H1 (cell line): ENCODE results near the gene CACNA2D4. TPM values are rescaled to one million over a fixed set of nuclear protein-coding genes. Genes with fewer than 3 reads are reported as not detected.

Experiments used
- CTCF ChIA-PET: fragments of 300-600 bp; sonication (Branson Sonifier 250); formaldehyde crosslinking; loops from one replicate; lab custom pipeline; 2021; ENCODE audit not compliant: partially characterized antibody; lab: Charles Lee
- POLR2A ChIA-PET: fragments of 300-600 bp; sonication (Branson Sonifier 250); formaldehyde crosslinking; loops from one replicate; lab custom pipeline; 2021; ENCODE audit warnings: inconsistent platforms; ENCODE audit not compliant: partially characterized antibody; lab: Charles Lee
- DNase-seq, 2 experiments: peaks; one replicate each; pipeline versions ENCODE4 v3.0.0 to v3.0.0-alpha.2; 2010 to 2022; ENCODE audit warnings: low spot score in 2 of 2, low read depth in 1 of 2, mixed read lengths in 1 of 2
- FAIRE-seq: peaks from 2 replicates; lab custom pipeline; 2011; peaks lifted over from hg19 to GRCh38; lab: Jason Lieb, UNC
- H2AFZ ChIP-seq: 2 replicates; pipeline ENCODE4 v1.8.1; 2012; ENCODE audit warnings: low read length, inconsistent platforms
- H2AK5ac ChIP-seq: 2 replicates; pipeline ENCODE4 v1.6.1; 2013; ENCODE audit warnings: low read depth, low read length
- H2BK120ac ChIP-seq: replicated peaks from 2 replicates; pipeline ENCODE3; 2013; ENCODE audit warnings: low read depth, low read length, inconsistent platforms
- H2BK12ac ChIP-seq: 2 replicates; pipeline ENCODE4 v1.6.1; 2013; ENCODE audit warnings: low read depth, low read length
- H2BK15ac ChIP-seq: 2 replicates; pipeline ENCODE4 v1.6.1; 2013; ENCODE audit warnings: low read length
- H2BK20ac ChIP-seq: 2 replicates; pipeline ENCODE4 v1.6.1; 2013; ENCODE audit warnings: low read length
- H2BK5ac ChIP-seq: 2 replicates; pipeline ENCODE4 v1.6.1; 2013; ENCODE audit warnings: low read depth, low read length
- H3K14ac ChIP-seq: 2 replicates; pipeline ENCODE4 v1.6.1; 2013; ENCODE audit warnings: inconsistent platforms; ENCODE audit not compliant: insufficient read length
- H3K18ac ChIP-seq: 2 replicates; pipeline ENCODE4 v1.6.1; 2013; ENCODE audit warnings: low read length; ENCODE audit errors: extremely low read depth
- H3K23ac ChIP-seq: 2 replicates; pipeline ENCODE4 v1.6.1; 2013; ENCODE audit warnings: inconsistent platforms; ENCODE audit not compliant: insufficient read length
- H3K23me2 ChIP-seq: 2 replicates; pipeline ENCODE4 v1.6.1; 2013; ENCODE audit warnings: low read depth, low read length
- H3K27ac ChIP-seq: 2 replicates; pipeline ENCODE4 v1.6.1; 2011; ENCODE audit warnings: low read depth, low read length, inconsistent platforms
- H3K27me3 ChIP-seq, 4 experiments: replicated peaks in 1 of 4; 1 replicate in 1 of 4; 2 replicates in 3 of 4; pipeline versions ENCODE4 v1.6.1 to v1.8.1; 2011 to 2013; ENCODE audit warnings: low read length in 3 of 4, mild to moderate bottlenecking in 3 of 4, inconsistent platforms in 2 of 4, mixed read lengths in 2 of 4, moderate library complexity in 1 of 4; ENCODE audit not compliant: control insufficient read depth in 3 of 4, insufficient read depth in 3 of 4; ENCODE audit errors: extremely low read depth in 1 of 4
- H3K36me3 ChIP-seq, 4 experiments: 2 replicates each; pipeline versions ENCODE4 v1.6.1 to v1.8.1; 2011 to 2013; ENCODE audit warnings: mild to moderate bottlenecking in 4 of 4, low read length in 3 of 4, moderate library complexity in 2 of 4, control low read depth in 1 of 4, inconsistent platforms in 1 of 4; ENCODE audit not compliant: insufficient read depth in 4 of 4, control insufficient read depth in 2 of 4
- H3K4ac ChIP-seq: replicated peaks from 2 replicates; pipeline ENCODE3; 2013; ENCODE audit warnings: low read length, low read depth, mixed read lengths, inconsistent platforms; ENCODE audit not compliant: insufficient read length
- H3K4me1 ChIP-seq, 4 experiments: replicated peaks in 1 of 4; 1 replicate in 1 of 4; 2 replicates in 3 of 4; pipeline versions ENCODE4 v1.6.1 to v1.8.1; 2011 to 2013; ENCODE audit warnings: low read length in 3 of 4, inconsistent platforms in 2 of 4, mixed read lengths in 1 of 4; ENCODE audit not compliant: insufficient read depth in 4 of 4, control insufficient read depth in 3 of 4
- H3K4me2 ChIP-seq, 2 experiments: 2 replicates each; pipeline versions ENCODE4 v1.6.1 to v1.8.1; 2011 to 2013; ENCODE audit warnings: low read depth in 2 of 2, low read length in 2 of 2, control low read depth in 1 of 2, inconsistent platforms in 1 of 2, mild to moderate bottlenecking in 1 of 2; ENCODE audit not compliant: insufficient read depth in 1 of 2
- H3K4me3 ChIP-seq, 4 experiments: fragments of 200-600, 300-600 bp in 1 of 4; sonication (generic), shearing (Covaris generic), sonication (Bioruptor Twin) in 1 of 4; 2 replicates each; pipeline versions ENCODE4 v1.5.1 to v1.8.1; 2011 to 2016; ENCODE audit warnings: low read length in 4 of 4, low read depth in 3 of 4, control low read depth in 2 of 4, inconsistent platforms in 2 of 4, mild to moderate bottlenecking in 2 of 4, mixed read lengths in 1 of 4, moderate library complexity in 1 of 4; ENCODE audit not compliant: insufficient read depth in 2 of 4; ENCODE audit errors: extremely low read depth in 1 of 4
- H3K56ac ChIP-seq: replicated peaks from 2 replicates; pipeline ENCODE3; 2013; ENCODE audit warnings: low read depth, mild to moderate bottlenecking, mixed read lengths, low read length, inconsistent platforms; ENCODE audit not compliant: insufficient read length
- H3K79me1 ChIP-seq: 2 replicates; pipeline ENCODE4 v1.6.1; 2013; ENCODE audit warnings: low read depth, low read length, control low read depth
- H3K79me2 ChIP-seq, 2 experiments: 2 replicates each; pipeline versions ENCODE4 v1.6.1 to v1.8.1; 2012 to 2013; ENCODE audit warnings: low read length in 2 of 2, mild to moderate bottlenecking in 2 of 2, inconsistent platforms in 1 of 2; ENCODE audit not compliant: insufficient read depth in 2 of 2, control insufficient read depth in 1 of 2
- H3K9ac ChIP-seq, 4 experiments: replicated peaks in 1 of 4; 1 replicate in 1 of 4; 2 replicates in 3 of 4; pipeline versions ENCODE4 v1.6.1 to v1.8.1; 2011 to 2013; ENCODE audit warnings: low read depth in 3 of 4, low read length in 3 of 4, control low read depth in 2 of 4, mild to moderate bottlenecking in 2 of 4, moderate library complexity in 2 of 4, inconsistent platforms in 1 of 4; ENCODE audit errors: extremely low read depth in 1 of 4
- H3K9me3 ChIP-seq, 2 experiments: 2 replicates each; pipeline versions ENCODE4 v1.6.1 to v1.8.1; 2012 to 2013; ENCODE audit warnings: mild to moderate bottlenecking in 2 of 2, moderate library complexity in 2 of 2, control low read depth in 1 of 2, inconsistent platforms in 1 of 2, low read depth in 1 of 2, low read length in 1 of 2, mixed read lengths in 1 of 2; ENCODE audit not compliant: insufficient read depth in 2 of 2
- H4K20me1 ChIP-seq, 2 experiments: replicated peaks in 1 of 2; 2 replicates each; pipeline versions ENCODE3 to v1.8.1; 2011 to 2013; ENCODE audit warnings: inconsistent platforms in 2 of 2, low read length in 2 of 2, mild to moderate bottlenecking in 1 of 2; ENCODE audit not compliant: insufficient read depth in 2 of 2, control insufficient read depth in 1 of 2
- H4K5ac ChIP-seq: 2 replicates; pipeline ENCODE4 v1.6.1; 2013; ENCODE audit warnings: low read length, low read depth, mixed read lengths, inconsistent platforms; ENCODE audit not compliant: insufficient read length
- H4K8ac ChIP-seq: 2 replicates; pipeline ENCODE4 v1.8.0; 2013; ENCODE audit warnings: mild to moderate bottlenecking, moderate library complexity, low read length, inconsistent platforms; ENCODE audit not compliant: insufficient read depth; ENCODE audit errors: extremely low read depth
- H4K91ac ChIP-seq: replicated peaks from 2 replicates; pipeline ENCODE3; 2013; ENCODE audit warnings: low read length, mixed read lengths, inconsistent platforms; ENCODE audit not compliant: insufficient read length
- CHD1 ChIP-seq: IDR thresholded peaks from 2 replicates; pipeline ENCODE4 v1.6.1; 2012; ENCODE audit warnings: low read depth, low read length, improper control_type of control experiment
- CREB1 ChIP-seq: IDR thresholded peaks from 2 replicates; pipeline ENCODE4 v1.6.1; 2012; ENCODE audit warnings: inconsistent platforms
- EZH2 ChIP-seq: fragments of 200-600 bp; sonication (generic); IDR thresholded peaks from 2 replicates; pipeline ENCODE4 v1.7.1; 2012; ENCODE audit warnings: low read depth, mild to moderate bottlenecking, moderate library complexity, low read length, inconsistent platforms; ENCODE audit not compliant: severe bottlenecking
- FOSL1 ChIP-seq: IDR thresholded peaks from 2 replicates; pipeline ENCODE4 v1.6.1; 2011; ENCODE audit warnings: mild to moderate bottlenecking, low read depth, low read length, moderate library complexity; ENCODE audit not compliant: insufficient read depth
- JUN ChIP-seq: IDR thresholded peaks from 2 replicates; pipeline ENCODE4 v1.6.1; 2011; ENCODE audit warnings: low read depth, mild to moderate bottlenecking, improper control_type of control experiment, low read length
- JUND ChIP-seq: IDR thresholded peaks from 2 replicates; pipeline ENCODE4 v1.6.1; 2011; ENCODE audit warnings: mild to moderate bottlenecking, improper control_type of control experiment, low read length
- KDM5A ChIP-seq: fragments of 200-600 bp; IDR thresholded peaks from 2 replicates; pipeline ENCODE4 v1.7.1; 2012; ENCODE audit warnings: mild to moderate bottlenecking, low read length, inconsistent platforms, mixed read lengths
- RAD21 ChIP-seq, 2 experiments: IDR thresholded peaks in 1 of 2; conservative IDR thresholded peaks in 1 of 2; 2 replicates each; pipeline ENCODE4 v1.6.1; 2011; ENCODE audit warnings: low read depth in 2 of 2, low read length in 2 of 2, improper control_type of control experiment in 1 of 2, inconsistent platforms in 1 of 2, mild to moderate bottlenecking in 1 of 2, moderate library complexity in 1 of 2
- RFX5 ChIP-seq: IDR thresholded peaks from 2 replicates; pipeline ENCODE4 v1.6.1; 2011; ENCODE audit warnings: low read depth, low read length, improper control_type of control experiment, borderline replicate concordance
- RXRA ChIP-seq: IDR thresholded peaks from 2 replicates; pipeline ENCODE4 v1.6.1; 2011; ENCODE audit warnings: low read depth, mild to moderate bottlenecking, low read length, moderate library complexity; ENCODE audit not compliant: insufficient read depth
- SIN3A ChIP-seq, 2 experiments: IDR thresholded peaks in 1 of 2; conservative IDR thresholded peaks in 1 of 2; 2 replicates each; pipeline ENCODE4 v1.6.1; 2011 to 2012; ENCODE audit warnings: low read length in 2 of 2, improper control_type of control experiment in 1 of 2, low read depth in 1 of 2, mild to moderate bottlenecking in 1 of 2
- TAF1 ChIP-seq: IDR thresholded peaks from 2 replicates; pipeline ENCODE4 v1.6.1; 2011; ENCODE audit warnings: mild to moderate bottlenecking, low read depth, low read length
- WGBS, 2 experiments: shearing (Covaris generic) in 1 of 2; methylation state at CpG; one replicate each; pipeline versions ENCODE4 v1.1.6 to v1.1.7; 2013 to 2015; ENCODE audit warnings: low lambda C conversion rate in 2 of 2, mixed read lengths in 2 of 2, inconsistent platforms in 1 of 2, low coverage in 1 of 2, missing lambda C conversion rate in 1 of 2; ENCODE audit not compliant: insufficient replicate concordance in 2 of 2, insufficient coverage in 1 of 2, insufficient read length in 1 of 2; ENCODE audit errors: extremely low coverage in 1 of 2, missing lambda C conversion rate in 1 of 2; 5-methylcytosine and 5-hydroxymethylcytosine counted together
- polyA plus RNA-seq, 7 experiments: library from polyadenylated mRNA; depleted of rRNA in 3 of 7; stranded (reverse) in 5 of 7; unstranded in 2 of 7; fragments of >200 nt in 5 of 7; fragments of 200-250 nt in 2 of 7; gene quantifications; 1 replicate in 5 of 7; 2 replicates in 1 of 7; 4 replicates in 1 of 7; pipeline versions ENCODE4 v1.2.1 to v1.2.3, GENCODE V29; 2011 to 2013; ENCODE audit warnings: missing spikeins in 2 of 7, mixed read lengths in 2 of 7
- total RNA-seq: library from RNA; stranded (reverse); fragmentation: NEBNext Ultra II Directional; extraction: Animal tissue kit (Norgen Biotek cat#: 25700); gene quantifications from 2 replicates; pipeline ENCODE4 v1.2.1, GENCODE V29; 2021

The CACNA2D4 gene
- total and polyA plus RNA-seq, 2 of the 8 experiments (the other 6 are each of a cell fraction or from before 2014, with no cell fraction given), result 0.44 to 0.88 TPM

DNA sequence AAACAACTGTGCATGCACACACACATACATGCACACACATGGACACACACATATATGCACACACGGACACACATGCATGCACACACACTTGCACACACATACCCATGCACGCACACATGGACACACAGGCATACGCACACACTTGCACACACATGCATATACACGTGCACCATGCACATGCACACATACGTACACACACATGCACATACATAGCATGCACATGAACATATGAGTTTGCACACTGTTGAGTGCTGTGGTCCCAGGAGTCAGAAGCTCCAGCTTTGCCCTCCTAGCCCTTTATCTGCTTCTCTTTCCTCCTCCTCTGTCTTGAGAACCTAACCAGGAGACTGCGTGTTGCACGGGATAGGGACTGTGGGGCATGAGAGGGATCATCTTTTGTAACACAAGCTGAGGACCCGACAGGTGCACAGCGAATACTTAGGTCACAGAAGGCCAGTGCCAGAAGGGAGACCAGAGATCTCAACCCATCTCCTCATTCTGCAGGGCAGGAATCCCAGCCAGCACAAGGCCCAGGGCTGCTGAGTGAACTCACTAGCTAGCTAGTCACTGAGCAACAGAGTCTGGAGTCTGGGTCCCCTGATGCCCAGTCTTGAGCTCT is 101.6 kb downstream of the CACNA2D4 start:
- Histone ChIP-seq H3K9ac (peak overlapping the region in 1 of 4 experiments; percentile 7; a peak in 1 of 7 replicates), H3K36me3 (no peaks in the 10 kb centered on the region), H3K27me3 (peaks cover 9 to 28% (median 27%) of the 10 kb centered on the region in 4 experiments), H2BK120ac (no peak overlapping the region), H2BK20ac (no peak overlapping the region), H3K4me3 (no peak overlapping the region), H4K5ac (no peak overlapping the region), H2BK15ac (no peak overlapping the region), H3K27ac (no peak overlapping the region), H3K79me1 (no peaks in the 10 kb centered on the region), H2AFZ (no peak overlapping the region), H2AK5ac (no peak overlapping the region; the same call in 1 of the 2 replicates), H3K9me3 (peaks cover 0 to 3% of the 10 kb centered on the region in 2 experiments; a peak in 2 of 4 replicates), H3K23me2 (no peaks in the 10 kb centered on the region; the same call in 1 of the 2 replicates), H3K14ac (no peak overlapping the region), H3K79me2 (no peaks in the 10 kb centered on the region), H3K18ac (no peak overlapping the region), H4K20me1 (peaks cover 0 to 2% of the 10 kb centered on the region in 2 experiments), H4K91ac (peak overlapping the region; percentile 72), H3K4me1 (peaks cover 0 to 15% (median 6%) of the 10 kb centered on the region in 4 experiments; a peak in 5 of 7 replicates), H2BK12ac (peak overlapping the region; percentile 72; the same call in 1 of the 2 replicates), H3K23ac (no peak overlapping the region), H4K8ac (no peak overlapping the region), H3K4me2 (no peak overlapping the region), H2BK5ac (no peak overlapping the region; the same call in 1 of the 2 replicates), H3K4ac (no peak overlapping the region), H3K56ac (no peak overlapping the region)
- DNase-seq (no peak), FAIRE-seq (no peak)
- POLR2A ChIA-PET, result interaction anchor here (0.6 kb wide), 2 partner anchors 91 to 603 kb away, joined by 3 read pairs; no protein-coding TSS in a partner anchor
- CTCF ChIA-PET, result interaction anchor here (0.8 to 2.8 kb wide), 3 partner anchors 17 to 163 kb away, joined by 3 to 18 read pairs (median 13); no protein-coding TSS in a partner anchor
- WGBS, 2 experiments, result 91% methylated on average over 9 of the region's 9 CpGs; no CpG with 5 or more reads in 1 of the 2 experiments
- TF ChIP-seq SIN3A (conservative IDR thresholded peaks at IDR 0.05 in 1 of 2, IDR thresholded peaks at IDR 0.05 in 1 of 2; ENCODE audit: low read depth in 1 of 2, low read length in 2 of 2), result no peak
- TF ChIP-seq JUND, result no peak
- TF ChIP-seq EZH2, result no peak
- no peak for TF ChIP-seq CHD1
- no peak for TF ChIP-seq TAF1
- no peak for TF ChIP-seq KDM5A
- no peak for TF ChIP-seq JUN
- no peak for TF ChIP-seq CREB1
- TF ChIP-seq RXRA, result no peak
- TF ChIP-seq RAD21 (IDR thresholded peaks at IDR 0.05 in 1 of 2, conservative IDR thresholded peaks at IDR 0.05 in 1 of 2; ENCODE audit: low read depth in 2 of 2, low read length in 2 of 2), result no peak
- no peak for TF ChIP-seq RFX5
- TF ChIP-seq FOSL1, result no peak
